ENCODE results near the gene XYLT1. TPM values are rescaled to one million over a fixed set of nuclear protein-coding genes. Genes with fewer than 3 reads are reported as not detected.

The XYLT1 gene
- total RNA-seq, 1 experiment from 2014 or later, result 14.5 TPM

- Histone ChIP-seq H3K23ac (ENCODE audit: insufficient read length, low read depth, low read length) (no peak overlapping the region), H3K56ac (ENCODE audit: insufficient read length, low read depth, low read length) (no peak overlapping the region), H4K20me1 (ENCODE audit: control insufficient read depth, insufficient read depth, insufficient read length) (no peaks in the 10 kb centered on the region), H3K23me2 (ENCODE audit: insufficient read length, low read depth, low read length, poor library complexity, severe bottlenecking) (no peaks in the 10 kb centered on the region), H2BK15ac (ENCODE audit: low read depth, low read length) (no peak overlapping the region), H3K79me1 (ENCODE audit: insufficient read depth, low read depth, low read length, poor library complexity, severe bottlenecking) (no peaks in the 10 kb centered on the region), H4K5ac (ENCODE audit: insufficient read length, low read depth, low read length) (no peak overlapping the region), H2AFZ (ENCODE audit: low read length) (no peak overlapping the region), H2AK5ac (ENCODE audit: insufficient read length, low read length) (no peak overlapping the region), H4K8ac (replicated peaks; ENCODE audit: insufficient read length, low read depth, low read length) (no peak overlapping the region), H3K9ac (ENCODE audit: extremely low read depth, insufficient read length, low read length) (no peak overlapping the region), H3K9me3 (ENCODE audit: control insufficient read depth, low read depth, low read length) (no peaks in the 10 kb centered on the region), H2BK120ac (ENCODE audit: low read depth, low read length, poor library complexity, severe bottlenecking) (no peak overlapping the region), H3K4me2 (ENCODE audit: insufficient read depth, insufficient read length, low read length) (no peak overlapping the region), H3K79me2 (ENCODE audit: insufficient read depth, low read length) (no peaks in the 10 kb centered on the region), H3K18ac (ENCODE audit: insufficient read length, low read depth, low read length) (no peak overlapping the region), H3K4ac (ENCODE audit: low read depth, low read length) (no peak overlapping the region), H2BK5ac (ENCODE audit: insufficient read length, low read length) (no peak overlapping the region), H3K27me3 (ENCODE audit: insufficient read depth, low read length) (no peaks in the 10 kb centered on the region), H2BK12ac (ENCODE audit: insufficient read length, low read depth, low read length) (no peak overlapping the region), H4K91ac (ENCODE audit: insufficient read length, low read depth, low read length) (no peak overlapping the region), H3K4me1 (ENCODE audit: insufficient read depth, low read length) (no peaks in the 10 kb centered on the region), H2BK20ac (ENCODE audit: low read depth, low read length, poor library complexity, severe bottlenecking) (no peak overlapping the region), H3K14ac (ENCODE audit: insufficient read depth, low read length) (no peak overlapping the region), H3T11ph (ENCODE audit: low read length) (no peak overlapping the region), H3K27ac (ENCODE audit: insufficient read length, low read depth, low read length) (no peak overlapping the region)
- no peak for DNase-seq
- WGBS (ENCODE audit: extremely low coverage, insufficient read length, low lambda C conversion rate), result no CpG with 5 or more reads among the region's 3 CpGs
- no peak overlapping the region for H3K4me3 Mint-ChIP-seq
- H3K27ac Mint-ChIP-seq, result no peak overlapping the region
- peaks cover 12 to 23% (median 14%) of the 10 kb centered on the region in 3 experiments for H3K36me3 Mint-ChIP-seq (ENCODE audit: insufficient read depth in 1 of 3, low read depth in 3 of 3)
- H3K27me3 Mint-ChIP-seq (ENCODE audit: low read depth), result no peaks in the 10 kb centered on the region
- TF ChIP-seq CTCF (conservative IDR thresholded peaks at IDR 0.05), result no peak
- H3K9me3 Mint-ChIP-seq, result no peaks in the 10 kb centered on the region
- H3K4me1 Mint-ChIP-seq, result peaks cover 9 to 17% of the 10 kb centered on the region in 2 experiments
Measured at GRCh38 chr16:17126156-17126555, 344.6 kb downstream of the XYLT1 start.

Data from H9 (cell line).